ENCODE data around the gene YAP1.

YAP1 gene

DNA sequence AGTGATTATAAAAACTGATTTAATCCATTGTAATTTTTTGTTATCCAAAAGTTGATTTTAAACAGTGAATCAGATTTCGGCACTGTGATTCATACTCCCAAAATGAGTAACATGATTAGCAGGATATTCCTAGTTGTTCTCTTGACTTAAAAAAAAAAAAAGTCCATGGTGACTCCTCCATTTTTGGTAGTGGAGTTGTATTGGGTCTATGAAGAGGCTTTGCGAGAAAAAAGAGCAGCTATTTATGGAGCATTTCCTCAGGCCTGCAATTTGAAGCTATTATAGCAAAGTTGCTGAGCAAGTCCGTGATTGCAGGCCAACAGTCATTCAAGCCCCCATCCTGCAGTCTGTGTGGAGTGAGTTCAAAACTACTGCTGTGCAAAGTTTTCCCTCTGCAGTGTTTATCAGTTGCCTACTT lies 28.8 kb downstream of the YAP1 start:
- no peak overlapping the region for H3K27ac ChIP-seq (ENCODE audit: low read length)
- DNase-seq = no peak
- no peaks in the 10 kb centered on the region for H3K79me2 ChIP-seq (ENCODE audit: insufficient read depth, low read length)
- H3K4me3 ChIP-seq (ENCODE audit: low read depth in 1 of 2, low read length in 2 of 2) = no peak overlapping the region
- TF ChIP-seq, protein P1, sequence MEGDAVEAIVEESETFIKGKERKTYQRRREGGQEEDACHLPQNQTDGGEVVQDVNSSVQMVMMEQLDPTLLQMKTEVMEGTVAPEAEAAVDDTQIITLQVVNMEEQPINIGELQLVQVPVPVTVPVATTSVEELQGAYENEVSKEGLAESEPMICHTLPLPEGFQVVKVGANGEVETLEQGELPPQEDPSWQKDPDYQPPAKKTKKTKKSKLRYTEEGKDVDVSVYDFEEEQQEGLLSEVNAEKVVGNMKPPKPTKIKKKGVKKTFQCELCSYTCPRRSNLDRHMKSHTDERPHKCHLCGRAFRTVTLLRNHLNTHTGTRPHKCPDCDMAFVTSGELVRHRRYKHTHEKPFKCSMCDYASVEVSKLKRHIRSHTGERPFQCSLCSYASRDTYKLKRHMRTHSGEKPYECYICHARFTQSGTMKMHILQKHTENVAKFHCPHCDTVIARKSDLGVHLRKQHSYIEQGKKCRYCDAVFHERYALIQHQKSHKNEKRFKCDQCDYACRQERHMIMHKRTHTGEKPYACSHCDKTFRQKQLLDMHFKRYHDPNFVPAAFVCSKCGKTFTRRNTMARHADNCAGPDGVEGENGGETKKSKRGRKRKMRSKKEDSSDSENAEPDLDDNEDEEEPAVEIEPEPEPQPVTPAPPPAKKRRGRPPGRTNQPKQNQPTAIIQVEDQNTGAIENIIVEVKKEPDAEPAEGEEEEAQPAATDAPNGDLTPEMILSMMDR (IDR thresholded peaks at IDR 0.05; ENCODE audit: borderline replicate concordance, extremely low read depth, low read length, poor library complexity, severe bottlenecking) = no peak
- TF ChIP-seq EZH2 (IDR thresholded peaks at IDR 0.05; ENCODE audit: borderline replicate concordance, low read depth, low read length, severe bottlenecking) = no peak
- H3K9me3 ChIP-seq (ENCODE audit: insufficient read depth, low read length, severe bottlenecking) = no peaks in the 10 kb centered on the region
- H3K27me3 ChIP-seq (ENCODE audit: insufficient read depth, low read length, poor library complexity) = no peaks in the 10 kb centered on the region
- no peak overlapping the region for H3K9ac ChIP-seq (ENCODE audit: low read depth, low read length)
- H2AFZ ChIP-seq (ENCODE audit: low read depth, low read length) = no peak overlapping the region
- no peaks in the 10 kb centered on the region for H3K4me1 ChIP-seq (ENCODE audit: insufficient read depth, low read length)
- H4K20me1 ChIP-seq (ENCODE audit: insufficient read depth, low read length) = no peaks in the 10 kb centered on the region
- H3K4me2 ChIP-seq (ENCODE audit: insufficient read depth, low read length) = no peak overlapping the region
- H3K36me3 ChIP-seq (ENCODE audit: insufficient read depth, low read length) = no peaks in the 10 kb centered on the region
- no peak for ATAC-seq (ENCODE audit: insufficient read depth, low read depth)

DNA sequence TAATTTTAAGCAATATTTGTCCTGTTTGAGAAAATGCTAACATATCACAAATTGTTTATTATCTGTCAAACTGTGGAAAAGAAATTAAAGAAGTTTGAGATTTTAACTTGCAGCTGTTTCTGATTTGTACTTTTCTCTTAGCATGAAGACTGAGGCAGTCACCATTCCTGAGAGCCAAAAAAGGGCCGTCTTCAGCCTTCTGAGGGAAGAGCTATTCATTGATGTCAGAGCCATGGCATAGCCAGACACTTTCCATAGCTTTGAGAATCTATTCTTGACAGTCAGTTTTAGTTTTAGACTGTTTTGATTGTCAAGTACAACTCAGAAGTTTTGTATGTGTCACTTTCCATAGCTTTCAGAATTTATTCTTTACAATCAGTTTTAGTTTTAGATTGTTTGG lies 32.1 kb downstream of the YAP1 start:
- no peak overlapping the region for H3K4me2 ChIP-seq (ENCODE audit: insufficient read depth, low read length)
- no peak overlapping the region for H3K9ac ChIP-seq (ENCODE audit: low read depth, low read length)
- no peaks in the 10 kb centered on the region for H3K4me1 ChIP-seq (ENCODE audit: insufficient read depth, low read length)
- H3K9me3 ChIP-seq (ENCODE audit: insufficient read depth, low read length, severe bottlenecking) = no peaks in the 10 kb centered on the region
- ATAC-seq (ENCODE audit: insufficient read depth, low read depth) = no peak
- no peaks in the 10 kb centered on the region for H3K36me3 ChIP-seq (ENCODE audit: insufficient read depth, low read length)
- H2AFZ ChIP-seq (ENCODE audit: low read depth, low read length) = no peak overlapping the region
- TF ChIP-seq EZH2 (IDR thresholded peaks at IDR 0.05; ENCODE audit: borderline replicate concordance, low read depth, low read length, severe bottlenecking) = no peak
- TF ChIP-seq, protein P1 (IDR thresholded peaks at IDR 0.05; ENCODE audit: borderline replicate concordance, extremely low read depth, low read length, poor library complexity, severe bottlenecking) = no peak
- H3K27ac ChIP-seq (ENCODE audit: low read length) = no peak overlapping the region
- DNase-seq = no peak
- no peaks in the 10 kb centered on the region for H3K27me3 ChIP-seq (ENCODE audit: insufficient read depth, low read length, poor library complexity)
- no peaks in the 10 kb centered on the region for H4K20me1 ChIP-seq (ENCODE audit: insufficient read depth, low read length)
- H3K79me2 ChIP-seq (ENCODE audit: insufficient read depth, low read length) = no peaks in the 10 kb centered on the region
- H3K4me3 ChIP-seq (ENCODE audit: low read depth in 1 of 2, low read length in 2 of 2) = no peak overlapping the region

DNA sequence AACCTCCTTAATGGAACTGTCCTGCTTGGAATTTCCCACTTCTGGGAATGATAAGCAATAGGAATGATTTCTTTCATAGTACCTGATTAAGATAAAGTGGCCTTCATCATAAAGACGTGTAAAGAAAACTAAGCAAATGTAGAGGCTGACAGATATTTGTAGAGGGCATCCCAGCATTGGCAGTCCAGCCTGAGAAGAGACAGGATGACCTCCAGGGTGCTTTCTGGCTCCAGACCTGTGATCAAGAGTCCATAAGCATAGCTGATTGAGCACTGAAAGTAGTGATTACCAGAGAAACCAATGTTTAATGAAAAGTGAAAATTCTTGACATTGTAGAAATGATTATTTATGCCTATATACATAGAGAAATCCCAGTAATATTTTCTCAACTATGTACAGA lies 33.6 kb downstream of the YAP1 start:
- no peak for ATAC-seq (ENCODE audit: insufficient read depth, low read depth)
- no peaks in the 10 kb centered on the region for H3K4me1 ChIP-seq (ENCODE audit: insufficient read depth, low read length)
- H3K9me3 ChIP-seq (ENCODE audit: insufficient read depth, low read length, severe bottlenecking) = no peaks in the 10 kb centered on the region
- no peak overlapping the region for H3K9ac ChIP-seq (ENCODE audit: low read depth, low read length)
- DNase-seq = no peak
- no peaks in the 10 kb centered on the region for H3K27me3 ChIP-seq (ENCODE audit: insufficient read depth, low read length, poor library complexity)
- H3K27ac ChIP-seq (ENCODE audit: low read length) = no peak overlapping the region
- no peak overlapping the region for H3K4me3 ChIP-seq (ENCODE audit: low read depth in 1 of 2, low read length in 2 of 2)
- no peaks in the 10 kb centered on the region for H4K20me1 ChIP-seq (ENCODE audit: insufficient read depth, low read length)
- H3K79me2 ChIP-seq (ENCODE audit: insufficient read depth, low read length) = no peaks in the 10 kb centered on the region
- H3K36me3 ChIP-seq (ENCODE audit: insufficient read depth, low read length) = no peaks in the 10 kb centered on the region
- TF ChIP-seq, protein P1 (IDR thresholded peaks at IDR 0.05; ENCODE audit: borderline replicate concordance, extremely low read depth, low read length, poor library complexity, severe bottlenecking) = no peak
- TF ChIP-seq EZH2 (IDR thresholded peaks at IDR 0.05; ENCODE audit: borderline replicate concordance, low read depth, low read length, severe bottlenecking) = no peak
- no peak overlapping the region for H3K4me2 ChIP-seq (ENCODE audit: insufficient read depth, low read length)
- H2AFZ ChIP-seq (ENCODE audit: low read depth, low read length) = no peak overlapping the region

All from DND-41 (cell line).